Measurements from ENCODE around the gene NDE1. TPM values are rescaled to one million over a fixed set of nuclear protein-coding genes. Genes with fewer than 3 reads are reported as not detected.

Gene NDE1
- total RNA-seq, 4 donors from 2014 or later, result 4.0 to 26.2 (median 11.9) TPM

GRCh38 chr16:15608398-15609285 is 41.4 kb upstream of the NDE1 start:
- H3K27me3 ChIP-seq, result no peaks in the 10 kb centered on the region
- peak overlapping the region; percentile 81 to 92 (median 89) for H3K27ac ChIP-seq
- ATAC-seq, result peak; percentile 64 to 74
- H3K36me3 ChIP-seq, result peaks cover 0 to 23% of the 10 kb centered on the region in 2 donors
- no peak overlapping the region for H3K4me3 ChIP-seq
- no peaks in the 10 kb centered on the region for H3K9me3 ChIP-seq
- no peak for DNase-seq
- intact Hi-C loops (cut with DNase I; ENCODE audit: low total_unique reads) (loop anchor here (2.0 kb wide), 1 partner anchor 204 kb away; no protein-coding TSS in a partner anchor), in situ Hi-C loops (cut with MboI; ENCODE audit: low sequenced_read_pairs in 4 of 4) (loop anchor here in 1 of 4 donors (5.0 kb wide), 1 partner anchor 41 kb away; no protein-coding TSS in a partner anchor)
- TF ChIP-seq CTCF (IDR thresholded peaks at IDR 0.05 in 4 of 5, conservative IDR thresholded peaks at IDR 0.05 in 1 of 5), result no peak
- TF ChIP-seq POLR2A (IDR thresholded peaks at IDR 0.05), result no peak
- H3K4me1 ChIP-seq, result peaks cover 56 to 58% of the 10 kb centered on the region in 2 donors

- no peak for DNase-seq
- in situ Hi-C loops (cut with MboI; ENCODE audit: low sequenced_read_pairs in 4 of 4), result loop anchor here in 1 of 4 donors (5.0 kb wide), 1 partner anchor 42 kb away; no protein-coding TSS in a partner anchor
- no peak for ATAC-seq
- Histone ChIP-seq H3K27ac (peak overlapping the region; percentile 81 to 92 (median 89)), H3K4me1 (peaks cover 56 to 58% of the 10 kb centered on the region in 2 donors), H3K9me3 (no peaks in the 10 kb centered on the region), H3K36me3 (peaks cover 0 to 20% of the 10 kb centered on the region in 2 donors), H3K27me3 (no peaks in the 10 kb centered on the region), H3K4me3 (no peak overlapping the region)
- intact Hi-C loops (cut with DNase I; ENCODE audit: low total_unique reads), result loop anchor here (2.0 kb wide), 1 partner anchor 204 kb away; no protein-coding TSS in a partner anchor
- TF ChIP-seq CTCF (IDR thresholded peaks at IDR 0.05 in 4 of 5, conservative IDR thresholded peaks at IDR 0.05 in 1 of 5) (no peak), POLR2A (IDR thresholded peaks at IDR 0.05) (no peak)
These were observed 40.8 kb upstream of the NDE1 start for GRCh38 chr16:15609286-15609649.

- no peaks in the 10 kb centered on the region for H3K9me3 ChIP-seq
- DNase-seq (peak in 1 of 2 donors; percentile 58), ATAC-seq (peak in 1 of 2 donors; percentile 24)
- peaks cover 1 to 28% of the 10 kb centered on the region in 2 donors for H3K36me3 ChIP-seq
- H3K27ac ChIP-seq, result peak overlapping the region; percentile 81 to 92 (median 89)
- peaks cover 50 to 58% of the 10 kb centered on the region in 2 donors for H3K4me1 ChIP-seq
- in situ Hi-C loops (cut with MboI; ENCODE audit: low sequenced_read_pairs in 4 of 4), result no loop called here
- no peaks in the 10 kb centered on the region for H3K27me3 ChIP-seq
- no peak overlapping the region for H3K4me3 ChIP-seq
- intact Hi-C loops (cut with DNase I; ENCODE audit: low total_unique reads), result no loop called here
- TF ChIP-seq POLR2A (IDR thresholded peaks at IDR 0.05) (no peak), CTCF (IDR thresholded peaks at IDR 0.05 in 4 of 5, conservative IDR thresholded peaks at IDR 0.05 in 1 of 5) (no peak)
These were observed 39.6 kb upstream of the NDE1 start for GRCh38 chr16:15610369-15610871.

GRCh38 chr16:15611610-15612009 is 38.4 kb upstream of the NDE1 start:
- H3K27ac ChIP-seq, result peak overlapping the region; percentile 81 to 92 (median 89)
- peaks cover 6 to 40% of the 10 kb centered on the region in 2 donors for H3K36me3 ChIP-seq
- H3K4me1 ChIP-seq, result peaks cover 46 to 58% of the 10 kb centered on the region in 2 donors
- TF ChIP-seq CTCF (IDR thresholded peaks at IDR 0.05 in 4 of 5, conservative IDR thresholded peaks at IDR 0.05 in 1 of 5), result no peak
- TF ChIP-seq POLR2A (IDR thresholded peaks at IDR 0.05), result no peak
- H3K4me3 ChIP-seq, result no peak overlapping the region
- ATAC-seq (no peak), DNase-seq (no peak)
- in situ Hi-C loops (cut with MboI; ENCODE audit: low sequenced_read_pairs in 4 of 4), result no loop called here
- no peaks in the 10 kb centered on the region for H3K27me3 ChIP-seq
- H3K9me3 ChIP-seq, result no peaks in the 10 kb centered on the region
- intact Hi-C loops (cut with DNase I; ENCODE audit: low total_unique reads), result no loop called here

Measured in gastrocnemius medialis (tissue), 4 donors.